Measurements from ENCODE around the gene RNU1-2.
"Not testable (repeated sequence)": the region's sequence is repeated elsewhere in the genome, so short reads cannot be mapped to it uniquely, and the experiment has no call there.

RNU1-2 gene

GRCh38 chr1:16925635-16926490 is 30.1 kb downstream of the RNU1-2 start:
- ChIA-PET POLR2A (no interaction called here), CTCF (interaction anchor here (1.4 to 1.5 kb wide), 2 partner anchors 34 to 305 kb away, joined by 3 to 7 read pairs; no protein-coding TSS in a partner anchor)
- peak; percentile 41 for DNase-seq (ENCODE audit: extremely low spot score)
- TF ChIP-seq CTCF (IDR thresholded peaks at IDR 0.05; ENCODE audit: control extremely low read depth, extremely low read depth, low read depth, missing control alignments) = no peak

GRCh38 chr1:16926491-16927073 is 30.8 kb downstream of the RNU1-2 start:
- ChIA-PET POLR2A (no interaction called here), CTCF (interaction anchor here (1.4 to 1.5 kb wide), 2 partner anchors 33 to 305 kb away, joined by 3 to 7 read pairs; no protein-coding TSS in a partner anchor)
- TF ChIP-seq CTCF (IDR thresholded peaks at IDR 0.05; ENCODE audit: control extremely low read depth, extremely low read depth, low read depth, missing control alignments) = no peak
- no peak for DNase-seq (ENCODE audit: extremely low spot score)

- ChIA-PET CTCF (no interaction called here), POLR2A (no interaction called here)
- no peak for TF ChIP-seq CTCF (IDR thresholded peaks at IDR 0.05; ENCODE audit: control extremely low read depth, extremely low read depth, low read depth, missing control alignments)
- no peak for DNase-seq (ENCODE audit: extremely low spot score)
Observed at GRCh38 chr1:16927256-16927655, 31.5 kb downstream of the RNU1-2 start.

- TF ChIP-seq CTCF (IDR thresholded peaks at IDR 0.05; ENCODE audit: control extremely low read depth, extremely low read depth, low read depth, missing control alignments) = no peak
- ChIA-PET CTCF (interaction anchor here (1.3 kb wide), 1 partner anchor 24 kb away, joined by 4 read pairs; no protein-coding TSS in a partner anchor), POLR2A (no interaction called here)
- DNase-seq (ENCODE audit: extremely low spot score) = peak; percentile 53
Observed at GRCh38 chr1:16927711-16928485, 32.1 kb downstream of the RNU1-2 start.

GRCh38 chr1:16929146-16930041 is 33.6 kb downstream of the RNU1-2 start:
- CTCF ChIA-PET = interaction anchor here (1.3 to 1.5 kb wide), 2 partner anchors 22 kb away, joined by 4 read pairs; no protein-coding TSS in a partner anchor
- DNase-seq (ENCODE audit: extremely low spot score); POLR2A ChIA-PET: not testable (repeated sequence)

GRCh38 chr1:16931206-16931934 is 35.6 kb downstream of the RNU1-2 start:
- POLR2A ChIA-PET; DNase-seq (ENCODE audit: extremely low spot score); CTCF ChIA-PET: not testable (repeated sequence)

- DNase-seq (ENCODE audit: extremely low spot score); POLR2A ChIA-PET; CTCF ChIA-PET: not testable (repeated sequence)
Observed at GRCh38 chr1:16933945-16934344, 38.2 kb downstream of the RNU1-2 start.

GRCh38 chr1:16936580-16936979 is 40.8 kb downstream of the RNU1-2 start:
- POLR2A ChIA-PET; DNase-seq (ENCODE audit: extremely low spot score): not testable (repeated sequence)
- CTCF ChIA-PET = interaction anchor here (1.6 kb wide), 1 partner anchor 16 kb away, joined by 5 read pairs; no protein-coding TSS in a partner anchor

All from GM10248 (cell line).